Adrenal gland (tissue), 12 donors: ENCODE results near the gene CLTC. TPM values are rescaled to one million over a fixed set of nuclear protein-coding genes. Genes with fewer than 3 reads are reported as not detected.

Source experiments
- DNase-seq, 7 donors: peaks; one replicate each; pipeline ENCODE4 v3.0.0-alpha.2; 2019 to 2020
- H3K27ac ChIP-seq, 5 donors: fragments of 200-600 bp; sonication (generic) in 4 of 5; 1 replicate in 3 of 5; 2 replicates in 2 of 5; pipeline versions ENCODE4 v1.5.1 to v1.8.0; 2016 to 2020; ENCODE audit warnings: mild to moderate bottlenecking in 1 of 5
- H3K27me3 ChIP-seq: fragments of 200-600 bp; 2 replicates; pipeline ENCODE4 v1.8.0; 2021
- H3K36me3 ChIP-seq, 2 donors: fragments of 200-600 bp; replicated peaks in 1 of 2; 1 replicate in 1 of 2; 2 replicates in 1 of 2; pipeline versions ENCODE4 v1.5.1 to v1.8.0; 2018 to 2022
- H3K4me1 ChIP-seq, 2 donors: fragments of 200-600 bp; replicated peaks in 1 of 2; 1 replicate in 1 of 2; 2 replicates in 1 of 2; pipeline versions ENCODE4 v1.5.1 to v1.8.0; 2018 to 2021
- H3K4me3 ChIP-seq, 4 donors: fragments of 200-600 bp; sonication (generic) in 3 of 4; one replicate each; pipeline ENCODE4 v1.5.1; 2016 to 2018
- H3K9me3 ChIP-seq, 3 donors: fragments of 200-600 bp; sonication (generic) in 1 of 3; replicated peaks in 1 of 3; 1 replicate in 2 of 3; 2 replicates in 1 of 3; pipeline versions ENCODE4 v1.5.1 to v1.8.0; 2016 to 2021
- CTCF ChIP-seq, 6 experiments: fragments of 450-650 bp in 4 of 6; fragments of 200-600 bp in 2 of 6; sonication (generic) in 1 of 6; IDR thresholded peaks; 1 replicate in 5 of 6; 2 replicates in 1 of 6; pipeline versions ENCODE4 v1.5.1 to v1.8.0; 2016 to 2021; ENCODE audit warnings: antibody characterized with exemption in 6 of 6, mild to moderate bottlenecking in 2 of 6, moderate library complexity in 1 of 6
- POLR2A ChIP-seq, 2 donors: fragments of 450-650 bp; IDR thresholded peaks; one replicate each; pipeline ENCODE4 v1.6.1; 2017; ENCODE audit warnings: antibody characterized with exemption in 2 of 2, mild to moderate bottlenecking in 2 of 2, moderate library complexity in 1 of 2
- WGBS, 4 donors: extraction: QIAGEN DNeasy Blood & Tissue Kit in 2 of 4; methylation state at CpG; one replicate each; pipeline versions ENCODE4 v1.1.5 to v1.1.7; 2013 to 2017; 5-methylcytosine and 5-hydroxymethylcytosine counted together
- intact Hi-C, 2 donors: fragments of 100-400 bp; cut with DNase I; formaldehyde crosslinking; loops; one replicate each; pipeline versions ENCODE4 v1.14.1 to v1.15.0; 2022 to 2023
- polyA plus RNA-seq, 3 donors: library from polyadenylated mRNA; stranded (reverse); fragments of 200-250 nt in 2 of 3; fragments of 350-450 nt in 1 of 3; fragmentation: Illumina TruSeq in 1 of 3; extraction: RNeasy Lipid Tissue Mini Kit (QIAGEN cat#74804) in 1 of 3; gene quantifications; one replicate each; pipeline ENCODE4 v1.2.3, GENCODE V29; 2013 to 2014
- total RNA-seq, 9 donors: library from RNA; depleted of rRNA in 4 of 9; stranded (reverse); fragments of >200 nt in 4 of 9; fragments of 120-200 nt in 1 of 9; fragmentation: NEBNext Ultra II Directional in 1 of 9; extraction: Animal tissue kit (Norgen Biotek cat#: 25700) in 1 of 9; gene quantifications; one replicate each; pipeline versions ENCODE4 v1.1.0 to v1.2.4, GENCODE V29; 2013 to 2023
- donor health status: healthy with polysubstance abuse.
- donor health status: Bipolar disorder and iron deficiency.
- donor health status: DM: yes; HTN: yes; CAD: no.
- donor health status: DM: no; HTN: no; CAD: no.
- donor health status: DM: no; HTN: no; CAD: no.
- donor health status: DM: yes; HTN: yes; CAD: no.

The CLTC gene
- total and polyA plus RNA-seq, 12 donors: 40.2 to 393 (median 267) TPM

DNA sequence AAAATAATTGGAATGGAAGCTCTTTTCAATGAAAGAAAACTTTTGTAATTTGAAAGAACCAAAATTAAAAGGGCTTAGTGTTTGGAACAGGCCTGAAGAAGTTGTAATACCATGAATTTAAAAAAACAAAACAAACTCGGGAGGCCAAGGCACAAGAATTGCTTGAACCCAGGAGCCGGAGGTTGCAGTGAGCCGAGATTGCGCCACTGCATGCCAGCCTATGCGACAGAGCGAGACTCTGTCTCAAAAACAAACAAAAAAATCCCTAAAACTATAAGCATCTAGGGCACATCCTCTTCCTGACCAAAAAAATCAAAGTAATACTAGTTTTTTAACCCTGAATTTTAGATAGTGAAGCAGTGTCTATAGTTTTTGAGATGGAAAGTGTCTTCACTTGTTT lies 12.7 kb downstream of the CLTC start:
- no peak for TF ChIP-seq POLR2A (IDR thresholded peaks at IDR 0.05)
- no peak for TF ChIP-seq CTCF (IDR thresholded peaks at IDR 0.05)
- H3K27ac ChIP-seq: peak overlapping the region in 2 of 5 donors; percentile 1 to 25
- no peaks in the 10 kb centered on the region for H3K27me3 ChIP-seq
- H3K4me3 ChIP-seq: no peak overlapping the region
- H3K4me1 ChIP-seq: peaks cover 33 to 88% of the 10 kb centered on the region in 2 donors
- no peaks in the 10 kb centered on the region for H3K9me3 ChIP-seq
- no peak for DNase-seq
- no peaks in the 10 kb centered on the region for H3K36me3 ChIP-seq
- 56 to 75% (median 72%) methylated on average over 6 of the region's 6 CpGs for WGBS, 4 donors
- intact Hi-C loops: no loop called here

DNA sequence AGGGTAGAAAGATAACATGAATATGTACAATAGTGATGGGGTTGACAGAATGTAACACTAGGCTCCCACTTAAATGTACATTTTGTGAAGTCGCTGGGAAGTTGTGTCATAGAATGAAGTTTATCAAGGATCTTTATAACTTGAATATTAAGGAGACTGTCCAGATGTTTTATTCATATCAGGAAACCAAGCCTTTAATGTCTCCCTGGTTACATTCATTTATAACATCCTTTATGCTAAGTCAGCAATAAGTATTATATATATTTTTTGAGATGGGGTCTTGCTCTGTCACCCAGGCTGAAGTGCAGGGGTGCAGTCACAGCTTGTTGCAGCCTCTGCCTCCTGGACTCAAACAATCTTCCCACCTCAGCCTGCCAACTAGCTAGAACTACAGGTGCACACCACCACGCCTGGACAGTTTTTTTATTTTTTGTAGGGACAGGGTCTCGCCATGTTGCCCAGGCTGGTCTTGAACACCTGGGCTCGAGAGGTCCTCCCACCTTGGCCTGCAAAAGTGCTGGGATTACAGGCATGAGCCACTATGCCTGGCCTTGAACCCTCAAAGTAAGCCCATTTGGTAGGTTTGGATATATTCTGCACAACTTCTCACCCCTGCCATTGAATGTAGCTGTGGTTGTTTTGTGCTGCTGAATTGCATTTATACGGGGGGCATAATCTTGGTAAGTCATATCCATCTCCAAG lies 14.1 kb downstream of the CLTC start:
- H3K27me3 ChIP-seq: no peaks in the 10 kb centered on the region
- 82 to 93% (median 87%) methylated on average over 3 to 5 of the region's 5 CpGs for WGBS, 4 donors
- H3K4me3 ChIP-seq: no peak overlapping the region
- no peaks in the 10 kb centered on the region for H3K36me3 ChIP-seq
- TF ChIP-seq CTCF (IDR thresholded peaks at IDR 0.05) (no peak), POLR2A (IDR thresholded peaks at IDR 0.05) (no peak)
- H3K9me3 ChIP-seq: no peaks in the 10 kb centered on the region
- peak overlapping the region in 3 of 5 donors; percentile 20 to 79 (median 72) for H3K27ac ChIP-seq
- H3K4me1 ChIP-seq: peaks cover 24 to 87% of the 10 kb centered on the region in 2 donors
- no peak for DNase-seq
- intact Hi-C loops: no loop called here

DNA sequence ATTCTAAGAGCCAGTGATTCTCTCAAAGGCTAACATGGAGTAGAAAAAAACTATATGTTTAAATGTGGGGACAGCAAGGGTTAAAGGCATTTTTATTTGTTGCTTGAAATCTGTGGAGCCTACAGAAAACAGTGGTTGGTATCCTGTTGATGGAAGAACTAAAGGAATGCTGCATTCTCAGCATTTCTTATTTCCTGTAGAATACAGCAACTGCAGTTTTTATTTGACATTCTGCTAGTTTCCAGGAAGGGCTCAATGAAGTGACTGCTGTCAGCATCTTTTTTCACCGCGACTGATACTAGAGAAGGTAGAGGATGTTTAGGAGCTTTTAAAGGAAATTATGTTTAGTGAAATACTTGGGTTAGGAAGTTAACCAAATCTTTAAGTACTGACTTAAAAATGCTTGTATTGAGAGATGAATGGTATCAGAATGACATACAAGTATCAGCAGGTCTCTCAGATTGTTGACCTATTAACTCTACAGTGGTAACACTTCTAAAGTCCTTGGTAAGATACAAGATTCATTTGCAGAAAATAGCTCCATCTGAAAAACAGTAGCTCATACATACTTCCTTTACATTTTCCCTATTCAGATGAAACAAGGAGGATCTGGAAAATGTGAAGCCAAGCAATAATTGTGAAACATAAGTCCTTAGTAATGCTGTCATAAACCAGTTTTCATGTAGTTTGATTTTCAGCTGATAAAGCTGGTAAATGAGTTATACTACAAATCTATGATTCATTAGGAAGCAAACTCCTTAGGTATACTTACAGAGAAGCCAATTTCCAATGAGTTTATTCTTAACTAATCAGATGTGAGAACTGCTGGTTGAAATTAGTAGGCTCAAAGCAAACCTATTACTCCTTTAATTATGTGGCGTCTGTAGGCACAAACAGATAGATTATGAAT lies 15.2 kb downstream of the CLTC start:
- Histone ChIP-seq H3K4me3 (no peak overlapping the region), H3K4me1 (peaks cover 28 to 88% of the 10 kb centered on the region in 2 donors), H3K27ac (peak overlapping the region in 4 of 5 donors; percentile 20 to 79 (median 52)), H3K36me3 (no peaks in the 10 kb centered on the region), H3K27me3 (no peaks in the 10 kb centered on the region), H3K9me3 (no peaks in the 10 kb centered on the region)
- DNase-seq: no peak
- intact Hi-C loops: no loop called here
- 24 to 39% (median 36%) methylated on average over 3 of the region's 3 CpGs for WGBS, 4 donors
- TF ChIP-seq CTCF (IDR thresholded peaks at IDR 0.05): no peak
- no peak for TF ChIP-seq POLR2A (IDR thresholded peaks at IDR 0.05)

GRCh38 chr17:59637611-59638310 lies 18.1 kb downstream of the CLTC start:
- WGBS, 4 donors: 80 to 97% (median 82%) methylated on average over 1 of the region's 1 CpG
- Histone ChIP-seq H3K9me3 (no peaks in the 10 kb centered on the region), H3K27me3 (no peaks in the 10 kb centered on the region), H3K4me3 (no peak overlapping the region), H3K4me1 (peaks cover 29 to 90% of the 10 kb centered on the region in 2 donors), H3K36me3 (no peaks in the 10 kb centered on the region), H3K27ac (peak overlapping the region in 1 of 5 donors; percentile 5)
- no peak for DNase-seq
- TF ChIP-seq POLR2A (IDR thresholded peaks at IDR 0.05): no peak
- no peak for TF ChIP-seq CTCF (IDR thresholded peaks at IDR 0.05)
- intact Hi-C loops: no loop called here
